GM23338 (cell line): ENCODE data around the gene G3BP1.

Experiments
- CTCF ChIP-seq, 2 experiments: fragments of 200-600 bp in 1 of 2; sonication (generic) in 1 of 2; conservative IDR thresholded peaks; 2 replicates each; pipeline versions ENCODE4 v1.5.1 to v1.6.1; 2016 to 2017; ENCODE audit warnings: antibody characterized with exemption in 2 of 2, low read depth in 2 of 2, mild to moderate bottlenecking in 2 of 2, moderate library complexity in 1 of 2
- POLR2AphosphoS5 ChIP-seq: IDR thresholded peaks from 2 replicates; pipeline ENCODE4 v1.6.1; 2016; ENCODE audit warnings: antibody characterized with exemption, low read depth

DNA sequence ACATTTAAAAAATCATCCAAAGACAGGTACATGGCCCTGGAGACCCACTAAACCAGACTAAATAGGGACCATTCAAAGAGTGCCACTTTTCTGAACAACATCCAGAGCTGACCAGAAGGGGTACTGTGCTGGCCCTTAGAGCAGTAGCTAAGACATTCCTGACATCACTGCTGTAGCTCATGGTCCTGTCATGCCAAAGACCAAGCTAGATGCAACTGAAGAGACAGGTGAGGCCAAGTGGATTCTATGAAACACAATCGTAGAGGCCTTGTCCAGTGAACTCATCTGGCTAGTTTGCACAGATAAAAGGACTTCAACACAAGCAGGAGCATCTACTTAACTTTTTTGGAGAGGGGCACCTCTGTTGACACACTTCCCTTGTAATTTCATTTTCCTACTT lies 43.3 kb downstream of the G3BP1 start:
- no peak for TF ChIP-seq CTCF (conservative IDR thresholded peaks at IDR 0.05; ENCODE audit: low read depth in 2 of 2)
- no peak for TF ChIP-seq POLR2AphosphoS5
